DND-41 (cell line): ENCODE measurements around the gene CCDC158.

Experiments
- CTCF ChIP-seq: IDR thresholded peaks from 2 replicates; pipeline ENCODE4 v1.5.1; 2012; ENCODE audit warnings: borderline replicate concordance, low read length, moderate library complexity, mild to moderate bottlenecking; ENCODE audit not compliant: poor library complexity, severe bottlenecking; ENCODE audit errors: extremely low read depth
- EZH2 ChIP-seq: IDR thresholded peaks from 3 replicates; pipeline ENCODE4 v1.6.1; 2012; ENCODE audit warnings: borderline replicate concordance, low read depth, mild to moderate bottlenecking, moderate library complexity, low read length, inconsistent platforms; ENCODE audit not compliant: severe bottlenecking

DNA sequence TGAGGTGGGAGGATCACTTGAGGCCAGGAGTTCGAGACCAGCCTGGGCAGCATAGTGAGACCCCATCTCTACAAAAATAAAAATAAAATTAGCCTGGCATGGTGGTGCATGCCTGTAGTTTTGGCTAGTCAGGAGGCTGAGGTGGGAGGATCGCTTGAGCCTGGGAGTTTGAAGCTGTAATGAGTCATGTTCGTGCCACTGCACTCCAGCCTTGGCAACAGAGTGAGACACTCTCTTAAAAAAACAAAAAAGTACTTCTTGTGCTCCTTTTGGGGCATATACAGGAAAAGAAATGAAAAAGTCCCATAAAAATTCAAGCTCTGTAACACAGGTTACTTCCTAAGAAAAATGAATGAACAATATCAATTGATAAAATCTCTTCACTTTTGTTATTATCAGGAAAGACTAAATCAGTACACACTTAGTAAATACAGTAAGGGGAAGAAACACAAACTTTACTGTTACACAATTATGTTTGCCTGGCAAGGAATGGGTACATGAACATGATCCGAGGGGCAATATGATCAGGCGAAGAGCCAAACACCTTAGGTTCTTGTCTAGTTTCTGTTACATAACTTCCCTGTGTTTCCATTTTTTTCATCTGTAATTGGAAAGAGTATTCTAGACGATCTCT lies 46.9 kb downstream of the CCDC158 start:
- TF ChIP-seq CTCF: no peak
- no peak for TF ChIP-seq EZH2
